ENCODE measurements around the gene ESPN.

Gene ESPN

DNA sequence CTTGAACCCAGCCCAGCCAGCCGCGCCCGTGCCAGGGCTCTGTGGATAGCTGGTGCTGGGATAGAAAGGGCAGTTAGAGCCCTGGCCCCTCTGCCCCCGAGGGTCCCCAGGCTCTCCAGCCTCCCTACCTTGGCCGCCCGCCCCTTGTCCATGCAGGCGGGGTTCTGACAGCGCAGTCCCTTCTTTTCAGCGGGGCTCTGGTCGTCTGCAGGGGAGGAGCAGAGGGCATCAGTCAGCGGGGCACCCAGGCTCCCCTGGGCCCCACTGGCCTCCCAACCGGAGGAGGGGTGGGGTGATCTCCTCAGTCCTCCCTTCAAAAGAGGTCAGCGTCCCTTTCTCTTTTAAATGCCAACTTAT lies 71.8 kb downstream of the ESPN start:
- H3K27me3 ChIP-seq (replicated peaks; ENCODE audit: control insufficient read depth, insufficient read depth, low read length): no peaks in the 10 kb centered on the region; the same call in 1 of the 2 replicates
- H3K4me3 ChIP-seq (replicated peaks; ENCODE audit: low read depth, low read length): no peak overlapping the region
- no peaks in the 10 kb centered on the region for H3K36me3 ChIP-seq (ENCODE audit: control insufficient read depth, insufficient read depth, low read length)
- TF ChIP-seq, protein P1, sequence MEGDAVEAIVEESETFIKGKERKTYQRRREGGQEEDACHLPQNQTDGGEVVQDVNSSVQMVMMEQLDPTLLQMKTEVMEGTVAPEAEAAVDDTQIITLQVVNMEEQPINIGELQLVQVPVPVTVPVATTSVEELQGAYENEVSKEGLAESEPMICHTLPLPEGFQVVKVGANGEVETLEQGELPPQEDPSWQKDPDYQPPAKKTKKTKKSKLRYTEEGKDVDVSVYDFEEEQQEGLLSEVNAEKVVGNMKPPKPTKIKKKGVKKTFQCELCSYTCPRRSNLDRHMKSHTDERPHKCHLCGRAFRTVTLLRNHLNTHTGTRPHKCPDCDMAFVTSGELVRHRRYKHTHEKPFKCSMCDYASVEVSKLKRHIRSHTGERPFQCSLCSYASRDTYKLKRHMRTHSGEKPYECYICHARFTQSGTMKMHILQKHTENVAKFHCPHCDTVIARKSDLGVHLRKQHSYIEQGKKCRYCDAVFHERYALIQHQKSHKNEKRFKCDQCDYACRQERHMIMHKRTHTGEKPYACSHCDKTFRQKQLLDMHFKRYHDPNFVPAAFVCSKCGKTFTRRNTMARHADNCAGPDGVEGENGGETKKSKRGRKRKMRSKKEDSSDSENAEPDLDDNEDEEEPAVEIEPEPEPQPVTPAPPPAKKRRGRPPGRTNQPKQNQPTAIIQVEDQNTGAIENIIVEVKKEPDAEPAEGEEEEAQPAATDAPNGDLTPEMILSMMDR (IDR thresholded peaks at IDR 0.05; ENCODE audit: insufficient read depth, low read length, poor library complexity, severe bottlenecking): no peak
- DNase-seq (ENCODE audit: extremely low read depth, insufficient read length): no peak

DNA sequence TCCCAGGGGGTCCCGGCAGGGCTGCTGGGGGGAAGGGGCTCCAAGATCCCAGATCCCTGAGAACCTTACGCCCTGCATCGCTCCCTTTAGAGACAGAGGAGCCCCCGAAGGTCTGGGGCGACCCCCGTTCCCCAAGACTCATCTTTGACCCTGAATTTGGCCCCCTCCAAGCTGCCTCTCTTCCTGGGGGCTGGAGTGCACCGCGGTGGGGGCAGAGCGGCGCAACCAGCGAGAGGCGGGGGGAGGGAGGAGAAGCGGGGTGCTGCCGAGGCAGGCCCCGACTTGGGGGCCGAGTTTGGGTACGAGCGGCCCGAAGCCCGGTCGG lies 72.3 kb downstream of the ESPN start:
- no peak for DNase-seq (ENCODE audit: extremely low read depth, insufficient read length)
- Histone ChIP-seq H3K27me3 (replicated peaks; ENCODE audit: control insufficient read depth, insufficient read depth, low read length) (no peaks in the 10 kb centered on the region; the same call in 1 of the 2 replicates), H3K36me3 (ENCODE audit: control insufficient read depth, insufficient read depth, low read length) (no peaks in the 10 kb centered on the region), H3K4me3 (replicated peaks; ENCODE audit: low read depth, low read length) (no peak overlapping the region; the same call in 1 of the 2 replicates)
- TF ChIP-seq, protein P1 (IDR thresholded peaks at IDR 0.05; ENCODE audit: insufficient read depth, low read length, poor library complexity, severe bottlenecking): no peak

DNA sequence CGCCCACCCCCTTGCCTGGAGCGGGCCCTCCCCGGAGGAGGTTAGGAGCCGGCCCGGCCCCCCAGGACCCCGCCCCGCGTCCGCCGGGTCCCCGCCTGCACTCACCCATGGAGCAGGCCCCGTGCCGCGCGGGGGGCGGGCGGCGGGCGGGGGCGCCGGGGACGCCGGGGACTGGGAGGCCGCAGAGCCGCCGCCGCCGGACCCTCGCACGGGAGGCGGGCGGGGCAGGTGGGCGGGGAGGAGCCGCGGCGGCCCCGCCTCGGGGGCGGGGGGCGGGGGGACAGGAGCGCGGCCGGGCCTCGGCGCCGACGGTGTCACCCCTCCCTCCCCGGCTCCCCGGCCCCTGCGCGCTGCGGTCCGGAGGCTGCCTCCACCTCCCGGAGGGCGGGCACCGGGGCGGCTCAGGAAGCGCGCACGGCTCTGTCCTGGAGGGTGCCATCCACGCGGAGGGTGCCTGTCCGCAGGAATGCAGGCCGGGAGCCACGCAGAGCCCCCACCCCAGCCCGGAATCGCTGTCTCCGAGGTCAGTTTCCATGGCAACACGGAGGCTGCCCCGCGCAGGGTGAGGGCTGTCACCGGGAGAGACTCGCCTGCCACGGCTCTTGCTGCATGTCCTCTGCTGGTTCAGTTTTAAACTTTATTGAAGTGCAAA lies 72.8 kb downstream of the ESPN start:
- H3K27me3 ChIP-seq (replicated peaks; ENCODE audit: control insufficient read depth, insufficient read depth, low read length): no peaks in the 10 kb centered on the region; the same call in 1 of the 2 replicates
- DNase-seq (ENCODE audit: extremely low read depth, insufficient read length): peak; percentile 29
- H3K4me3 ChIP-seq (replicated peaks; ENCODE audit: low read depth, low read length): peak overlapping the region; percentile 59
- no peaks in the 10 kb centered on the region for H3K36me3 ChIP-seq (ENCODE audit: control insufficient read depth, insufficient read depth, low read length)
- TF ChIP-seq, protein P1 (IDR thresholded peaks at IDR 0.05; ENCODE audit: insufficient read depth, low read length, poor library complexity, severe bottlenecking): no peak

DNA sequence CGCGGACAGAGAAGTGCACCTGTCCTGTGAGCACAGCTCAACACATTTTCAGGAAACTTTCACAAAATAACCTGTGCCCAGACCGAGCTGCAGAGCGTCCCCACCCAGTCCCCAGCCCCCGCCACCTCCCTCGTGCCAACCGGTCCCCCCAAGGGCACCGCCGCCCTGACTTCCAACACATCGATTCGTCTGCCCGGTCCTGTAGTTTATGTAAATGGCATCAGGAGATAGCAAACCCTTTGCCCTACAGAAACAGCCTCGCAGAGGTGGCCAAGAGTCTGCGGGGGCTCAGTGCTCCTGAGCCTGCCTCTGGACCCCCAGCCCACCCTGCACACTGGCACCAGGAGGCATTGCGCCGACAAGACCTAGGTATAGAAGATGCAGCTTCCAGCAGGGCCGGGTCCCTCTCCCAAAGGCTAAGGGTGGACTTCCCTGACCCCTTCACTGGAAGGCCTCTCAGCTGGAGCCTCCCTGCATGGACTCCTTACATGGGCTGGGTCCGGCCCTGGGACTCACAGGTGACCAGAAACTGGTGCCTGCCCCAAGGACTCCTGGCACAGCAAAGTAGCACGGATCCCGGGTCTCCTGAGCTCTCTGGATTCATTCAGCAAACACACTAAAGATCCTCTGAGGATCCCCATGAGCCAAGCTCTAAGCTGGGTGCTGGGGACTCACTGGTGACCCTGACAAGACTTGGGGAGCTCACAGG lies 73.4 kb downstream of the ESPN start:
- TF ChIP-seq, protein P1 (IDR thresholded peaks at IDR 0.05; ENCODE audit: insufficient read depth, low read length, poor library complexity, severe bottlenecking): no peak
- Histone ChIP-seq H3K4me3 (replicated peaks; ENCODE audit: low read depth, low read length) (peak overlapping the region; percentile 59), H3K27me3 (replicated peaks; ENCODE audit: control insufficient read depth, insufficient read depth, low read length) (no peaks in the 10 kb centered on the region; the same call in 1 of the 2 replicates), H3K36me3 (ENCODE audit: control insufficient read depth, insufficient read depth, low read length) (no peaks in the 10 kb centered on the region)
- no peak for DNase-seq (ENCODE audit: extremely low read depth, insufficient read length)

DNA sequence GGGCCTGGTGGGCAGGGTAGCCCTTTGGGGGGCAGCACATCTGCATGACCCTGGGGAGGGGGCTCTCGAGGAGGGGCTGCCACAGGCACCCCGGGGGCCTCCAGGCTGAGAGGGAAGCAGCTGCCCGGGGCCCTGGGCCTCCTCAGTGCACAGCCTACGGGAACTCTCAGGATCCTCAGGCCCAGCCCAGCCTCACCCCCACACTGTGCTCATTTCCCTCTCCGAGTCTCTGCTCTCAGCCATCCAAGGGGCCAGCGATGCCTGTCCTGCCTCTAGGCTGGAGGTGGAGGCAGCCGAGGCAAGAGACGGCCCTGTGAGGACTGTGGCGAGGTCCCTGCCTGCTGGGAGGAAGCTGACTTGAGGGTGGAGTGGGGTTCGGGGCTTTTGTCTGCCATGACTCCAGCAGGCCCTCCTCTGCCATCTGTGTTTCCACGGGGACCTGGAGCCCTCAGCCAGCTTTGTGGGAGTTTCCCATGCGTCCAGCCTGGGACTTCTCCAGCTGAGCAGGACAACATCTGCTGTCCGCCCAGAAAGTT lies 74.1 kb downstream of the ESPN start:
- DNase-seq (ENCODE audit: extremely low read depth, insufficient read length): no peak
- H3K4me3 ChIP-seq (replicated peaks; ENCODE audit: low read depth, low read length): no peak overlapping the region
- TF ChIP-seq, protein P1 (IDR thresholded peaks at IDR 0.05; ENCODE audit: insufficient read depth, low read length, poor library complexity, severe bottlenecking): no peak
- no peaks in the 10 kb centered on the region for H3K36me3 ChIP-seq (ENCODE audit: control insufficient read depth, insufficient read depth, low read length)
- no peaks in the 10 kb centered on the region; the same call in 1 of the 2 replicates for H3K27me3 ChIP-seq (replicated peaks; ENCODE audit: control insufficient read depth, insufficient read depth, low read length)
